Measurements from ENCODE around the gene SPTSSB. TPM values are rescaled to one million over a fixed set of nuclear protein-coding genes. Genes with fewer than 3 reads are reported as not detected.

The SPTSSB gene
- total RNA-seq (2014; rRNA removed; shearing (Covaris generic)) = not detected in 2 replicates
- not detected in 2 replicates for polyA plus RNA-seq (2016; fragmentation: Nextera tagmentation; extraction: Ambion mirVana)

- Histone ChIP-seq H3K79me2 (ENCODE audit: insufficient read depth) (no peaks in the 10 kb centered on the region), H3K27ac (no peak within 1 kb of the TSS), H3K36me3 (ENCODE audit: low read depth) (no peaks in the 10 kb centered on the region), H3K4me3 (peak within 1 kb of the TSS; percentile 66), H4K20me1 (ENCODE audit: insufficient read depth) (no peaks in the 10 kb centered on the region), H3K4me1 (ENCODE audit: insufficient read depth) (0 out of 2 replicates have a peak, but pooled peaks cover 6% of the 10 kb centered on the region), H3K9ac (no peak within 1 kb of the TSS), H3K27me3 (replicated peaks; ENCODE audit: insufficient read depth) (peaks cover 67% of the 10 kb centered on the region), H3K9me2 (ENCODE audit: insufficient read depth) (no peaks in the 10 kb centered on the region), H3K4me2 (ENCODE audit: unreplicated experiment) (peak within 1 kb of the TSS; percentile 83), H3K9me3 (ENCODE audit: low read depth) (no peaks in the 10 kb centered on the region), H3F3A (ENCODE audit: insufficient read depth) (no peaks in the 10 kb centered on the region), H2AFZ (peak within 1 kb of the TSS; percentile 89)
- TF ChIP-seq EZH2phosphoT487 (IDR thresholded peaks at IDR 0.05; ENCODE audit: insufficient read depth, low read depth) = no peak
- no peak for TF ChIP-seq EZH2 (IDR thresholded peaks at IDR 0.05; ENCODE audit: insufficient read depth, poor library complexity, severe bottlenecking)
- DNase-seq = peak; percentile 47
- WGBS, 2 experiments (ENCODE audit: low coverage in 1 of 2, low lambda C conversion rate in 2 of 2, missing lambda C conversion rate in 2 of 2) = 1 to 4% methylated on average over 52 to 53 of the region's 53 CpGs
- in situ Hi-C loops (cut with MboI) = no loop called here
Observed at GRCh38 chr3:161371441-161372320, at the start of gene SPTSSB. SPTSSB (minus strand) TSS chr3:161371517; CDS start chr3:161346323, 25,194 bp downstream.

GRCh38 chr3:161420746-161421145 lies 49.4 kb upstream of the SPTSSB start:
- in situ Hi-C loops (cut with MboI) = loop anchor here (25.0 kb wide), 1 partner anchor 458 kb away; no protein-coding TSS in a partner anchor
- H3K9me3 ChIP-seq (ENCODE audit: low read depth) = no peaks in the 10 kb centered on the region
- peaks cover 8% of the 10 kb centered on the region for H3K4me1 ChIP-seq (ENCODE audit: insufficient read depth)
- no peaks in the 10 kb centered on the region for H3K79me2 ChIP-seq (ENCODE audit: insufficient read depth)
- TF ChIP-seq EZH2phosphoT487 (IDR thresholded peaks at IDR 0.05; ENCODE audit: insufficient read depth, low read depth) (no peak), EZH2 (IDR thresholded peaks at IDR 0.05; ENCODE audit: insufficient read depth, poor library complexity, severe bottlenecking) (no peak)
- peaks cover 5% of the 10 kb centered on the region for H3K27me3 ChIP-seq (replicated peaks; ENCODE audit: insufficient read depth)
- H3K9me2 ChIP-seq (ENCODE audit: insufficient read depth) = no peaks in the 10 kb centered on the region
- no peaks in the 10 kb centered on the region for H3K36me3 ChIP-seq (ENCODE audit: low read depth)
- H2AFZ ChIP-seq = no peak overlapping the region
- DNase-seq = no peak
- H3F3A ChIP-seq (ENCODE audit: insufficient read depth) = peaks cover 7% of the 10 kb centered on the region
- no peak overlapping the region for H3K4me3 ChIP-seq
- WGBS, 2 experiments (ENCODE audit: low coverage in 1 of 2, low lambda C conversion rate in 2 of 2, missing lambda C conversion rate in 2 of 2) = 80 to 85% methylated on average over 8 of the region's 8 CpGs
- no peak overlapping the region for H3K9ac ChIP-seq
- H3K27ac ChIP-seq = no peak overlapping the region
- no peaks in the 10 kb centered on the region for H4K20me1 ChIP-seq (ENCODE audit: insufficient read depth)
- no peak overlapping the region for H3K4me2 ChIP-seq (ENCODE audit: unreplicated experiment)

GRCh38 chr3:161419555-161420333 lies 48.4 kb upstream of the SPTSSB start:
- Histone ChIP-seq H3K79me2 (ENCODE audit: insufficient read depth) (no peaks in the 10 kb centered on the region), H4K20me1 (ENCODE audit: insufficient read depth) (no peaks in the 10 kb centered on the region), H3K27ac (no peak overlapping the region), H3K9me2 (ENCODE audit: insufficient read depth) (no peaks in the 10 kb centered on the region), H3K36me3 (ENCODE audit: low read depth) (no peaks in the 10 kb centered on the region), H3K4me3 (no peak overlapping the region), H2AFZ (no peak overlapping the region), H3K27me3 (replicated peaks; ENCODE audit: insufficient read depth) (peaks cover 5% of the 10 kb centered on the region), H3F3A (ENCODE audit: insufficient read depth) (peaks cover 14% of the 10 kb centered on the region), H3K4me2 (ENCODE audit: unreplicated experiment) (no peak overlapping the region), H3K9ac (no peak overlapping the region), H3K9me3 (ENCODE audit: low read depth) (no peaks in the 10 kb centered on the region), H3K4me1 (ENCODE audit: insufficient read depth) (peaks cover 17% of the 10 kb centered on the region)
- in situ Hi-C loops (cut with MboI) = loop anchor here (5.0 to 25.0 kb wide), 2 partner anchors 142 to 457 kb away; no protein-coding TSS in a partner anchor
- TF ChIP-seq EZH2 (IDR thresholded peaks at IDR 0.05; ENCODE audit: insufficient read depth, poor library complexity, severe bottlenecking) = no peak
- no peak for TF ChIP-seq EZH2phosphoT487 (IDR thresholded peaks at IDR 0.05; ENCODE audit: insufficient read depth, low read depth)
- no peak for DNase-seq
- 90% methylated on average over 3 of the region's 3 CpGs for WGBS, 2 experiments (ENCODE audit: low coverage in 1 of 2, low lambda C conversion rate in 2 of 2, missing lambda C conversion rate in 2 of 2)

Data from GM23248 (cell line).